Upper lobe of left lung (tissue), 4 donors: ENCODE results near the gene CHRM4.

ENCODE experiments used
- CTCF ChIP-seq, 6 experiments: fragments of 450-650 bp in 4 of 6; fragments of 200-600 bp in 2 of 6; sonication (generic) in 2 of 6; IDR thresholded peaks; one replicate each; pipeline ENCODE4 v1.5.1; 2016 to 2019; ENCODE audit warnings: antibody characterized with exemption in 6 of 6
- POLR2A ChIP-seq, 4 donors: fragments of 450-650 bp; IDR thresholded peaks; one replicate each; pipeline ENCODE4 v1.5.1; 2016 to 2017; ENCODE audit warnings: antibody characterized with exemption in 4 of 4, mild to moderate bottlenecking in 2 of 4
- POLR2AphosphoS5 ChIP-seq, 2 donors: sonication (generic); formaldehyde crosslinking; IDR thresholded peaks; one replicate each; pipeline ENCODE4 v1.5.1; 2017; ENCODE audit warnings: antibody characterized with exemption in 2 of 2

GRCh38 chr11:46360878-46361277 lies 30.7 kb downstream of the CHRM4 start:
- TF ChIP-seq CTCF (IDR thresholded peaks at IDR 0.05) (no peak), POLR2A (IDR thresholded peaks at IDR 0.05) (no peak), POLR2AphosphoS5 (IDR thresholded peaks at IDR 0.05) (no peak)
